Calu3 (cell line): ENCODE results near the gene SLC25A33. TPM values are rescaled to one million over a fixed set of nuclear protein-coding genes. Genes with fewer than 3 reads are reported as not detected.

Experiments used
- BruUV-seq: library from RNA; stranded (reverse); fragments of 400-500 nt; replicated peaks from 2 replicates; lab custom pipeline; 2021; lab: Mats Ljungman, UMichigan
- CTCF ChIA-PET: fragments of 300-600 bp; sonication (Branson Sonifier 250); formaldehyde crosslinking; loops from one replicate; lab custom pipeline; 2022; ENCODE audit warnings: antibody characterized with exemption; lab: Charles Lee
- DNase-seq: peaks from one replicate; pipeline ENCODE4 v3.0.0; 2022
- H3K27ac Mint-ChIP-seq: one replicate; pipeline ENCODE4 v1.8.0; 2022; ENCODE audit warnings: mixed read lengths; ENCODE audit not compliant: unreplicated experiment
- H3K27me3 Mint-ChIP-seq: one replicate; pipeline ENCODE4 v1.8.0; 2022; ENCODE audit warnings: mixed read lengths; ENCODE audit not compliant: unreplicated experiment
- H3K36me3 Mint-ChIP-seq: one replicate; pipeline ENCODE4 v1.8.0; 2022; ENCODE audit warnings: mild to moderate bottlenecking, moderate library complexity, mixed read lengths; ENCODE audit not compliant: insufficient read depth, unreplicated experiment
- H3K4me1 Mint-ChIP-seq: one replicate; pipeline ENCODE4 v1.8.0; 2022; ENCODE audit warnings: mild to moderate bottlenecking, low read depth, mixed read lengths; ENCODE audit not compliant: unreplicated experiment
- H3K4me3 Mint-ChIP-seq: one replicate; pipeline ENCODE4 v1.8.0; 2022; ENCODE audit warnings: mild to moderate bottlenecking, low read depth, moderate library complexity, mixed read lengths; ENCODE audit not compliant: unreplicated experiment
- H3K9me3 Mint-ChIP-seq: one replicate; pipeline ENCODE4 v1.8.0; 2022; ENCODE audit warnings: low read depth, mixed read lengths; ENCODE audit not compliant: unreplicated experiment
- intact Hi-C: fragments of 100-400 bp; cut with micrococcal nuclease; formaldehyde crosslinking; loops from one replicate; pipeline ENCODE4 v1.10.0; 2022; ENCODE audit not compliant: unreplicated experiment
- total RNA-seq: library from RNA; stranded (reverse); gene quantifications from 2 replicates; pipeline ENCODE4 v1.2.3, GENCODE V29; 2022
- TF ChIP-seq, protein P1 (sequence below): fragments of 200-600 bp; IDR thresholded peaks from one replicate; pipeline ENCODE4 v1.8.0; 2022; ENCODE audit warnings: antibody characterized with exemption; ENCODE audit not compliant: unreplicated experiment

SLC25A33 gene
- total RNA-seq, 1 experiment from 2014 or later, result 5.2 TPM

DNA sequence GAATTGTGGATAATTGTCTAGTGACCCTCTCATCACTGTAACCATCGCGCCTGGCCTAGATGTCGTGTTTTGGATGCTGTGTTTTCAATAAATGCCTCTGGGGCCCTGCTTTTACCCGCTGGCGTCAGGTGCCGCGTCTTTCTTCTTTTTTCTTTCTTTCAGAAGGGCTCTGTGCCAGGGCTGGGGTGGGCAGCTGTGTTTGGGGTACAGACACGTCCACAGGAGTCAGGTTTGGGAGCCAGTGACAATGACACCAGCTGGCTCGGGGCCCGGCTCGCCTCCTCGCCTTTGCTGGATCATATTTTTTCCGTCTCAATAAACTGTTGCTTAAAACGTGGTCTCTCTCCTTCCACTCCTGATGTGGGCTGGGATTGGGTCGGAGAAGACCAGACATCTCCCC is 65.6 kb downstream of the SLC25A33 start:
- CTCF ChIA-PET, result no interaction called here
- intact Hi-C loops, result no loop called here
- H3K27me3 Mint-ChIP-seq, result no peaks in the 10 kb centered on the region
- H3K36me3 Mint-ChIP-seq, result peaks cover 5% of the 10 kb centered on the region
- H3K4me3 Mint-ChIP-seq, result no peak overlapping the region
- TF ChIP-seq, protein P1, sequence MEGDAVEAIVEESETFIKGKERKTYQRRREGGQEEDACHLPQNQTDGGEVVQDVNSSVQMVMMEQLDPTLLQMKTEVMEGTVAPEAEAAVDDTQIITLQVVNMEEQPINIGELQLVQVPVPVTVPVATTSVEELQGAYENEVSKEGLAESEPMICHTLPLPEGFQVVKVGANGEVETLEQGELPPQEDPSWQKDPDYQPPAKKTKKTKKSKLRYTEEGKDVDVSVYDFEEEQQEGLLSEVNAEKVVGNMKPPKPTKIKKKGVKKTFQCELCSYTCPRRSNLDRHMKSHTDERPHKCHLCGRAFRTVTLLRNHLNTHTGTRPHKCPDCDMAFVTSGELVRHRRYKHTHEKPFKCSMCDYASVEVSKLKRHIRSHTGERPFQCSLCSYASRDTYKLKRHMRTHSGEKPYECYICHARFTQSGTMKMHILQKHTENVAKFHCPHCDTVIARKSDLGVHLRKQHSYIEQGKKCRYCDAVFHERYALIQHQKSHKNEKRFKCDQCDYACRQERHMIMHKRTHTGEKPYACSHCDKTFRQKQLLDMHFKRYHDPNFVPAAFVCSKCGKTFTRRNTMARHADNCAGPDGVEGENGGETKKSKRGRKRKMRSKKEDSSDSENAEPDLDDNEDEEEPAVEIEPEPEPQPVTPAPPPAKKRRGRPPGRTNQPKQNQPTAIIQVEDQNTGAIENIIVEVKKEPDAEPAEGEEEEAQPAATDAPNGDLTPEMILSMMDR, result no peak
- H3K4me1 Mint-ChIP-seq, result no peaks in the 10 kb centered on the region
- DNase-seq, result no peak
- no peaks in the 10 kb centered on the region for H3K9me3 Mint-ChIP-seq
- H3K27ac Mint-ChIP-seq, result no peak overlapping the region
- no TSS peak for BruUV-seq

DNA sequence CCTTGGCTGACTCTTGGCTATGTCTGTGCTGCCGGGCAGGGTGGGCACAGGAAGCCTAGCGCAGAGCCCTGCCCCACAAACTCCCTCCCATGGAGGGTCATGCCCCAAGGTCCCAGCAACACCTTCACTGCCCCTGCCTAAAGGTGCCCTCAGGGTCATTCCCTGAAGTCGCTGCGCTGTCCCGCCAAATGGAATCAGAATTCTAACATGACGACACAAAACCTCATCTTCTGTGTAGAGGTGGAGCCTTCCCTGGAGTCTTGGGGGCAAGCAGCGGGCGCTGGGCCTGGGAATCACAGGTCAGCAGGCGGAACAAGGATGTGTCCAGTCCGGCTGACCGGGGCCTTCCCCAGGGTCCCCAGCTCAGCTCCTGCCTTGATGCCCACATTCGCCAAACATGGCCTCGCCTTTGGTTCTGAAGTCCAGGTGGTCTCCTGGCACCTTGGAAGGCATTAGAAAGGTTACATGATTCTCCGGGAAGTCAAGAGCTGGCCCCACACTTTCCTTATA is 66.7 kb downstream of the SLC25A33 start:
- Mint-ChIP-seq H3K9me3 (no peaks in the 10 kb centered on the region), H3K27me3 (no peaks in the 10 kb centered on the region), H3K4me1 (no peaks in the 10 kb centered on the region), H3K27ac (no peak overlapping the region), H3K36me3 (peaks cover 3% of the 10 kb centered on the region), H3K4me3 (no peak overlapping the region)
- no peak for DNase-seq
- CTCF ChIA-PET, result no interaction called here
- intact Hi-C loops, result no loop called here
- BruUV-seq, result no TSS peak
- TF ChIP-seq, protein P1, result no peak

DNA sequence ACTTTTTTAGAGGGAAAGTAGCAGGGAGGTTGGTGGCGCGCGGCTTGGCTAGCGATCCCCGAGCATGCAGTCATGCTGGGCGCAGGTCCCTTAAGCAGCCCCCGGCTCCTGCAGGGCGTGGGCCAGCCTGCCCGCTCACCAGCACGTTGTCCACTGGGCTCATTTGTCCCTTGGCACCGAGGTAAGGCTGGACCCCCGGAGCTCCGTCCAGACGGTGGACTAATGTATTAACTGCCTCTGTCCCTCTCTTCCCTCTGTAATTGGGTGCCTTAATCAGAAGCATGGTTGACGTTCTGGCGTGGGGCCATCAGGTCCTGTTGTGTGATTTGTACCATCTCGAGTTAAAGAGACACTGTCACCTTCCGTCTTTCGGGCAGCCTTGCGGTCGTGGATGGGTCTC is 67.2 kb downstream of the SLC25A33 start:
- H3K9me3 Mint-ChIP-seq, result no peaks in the 10 kb centered on the region
- intact Hi-C loops, result no loop called here
- no peaks in the 10 kb centered on the region for H3K36me3 Mint-ChIP-seq
- DNase-seq, result no peak
- no TSS peak for BruUV-seq
- TF ChIP-seq, protein P1, result no peak
- no peak overlapping the region for H3K27ac Mint-ChIP-seq
- no peaks in the 10 kb centered on the region for H3K4me1 Mint-ChIP-seq
- H3K4me3 Mint-ChIP-seq, result no peak overlapping the region
- CTCF ChIA-PET, result no interaction called here
- H3K27me3 Mint-ChIP-seq, result no peaks in the 10 kb centered on the region

DNA sequence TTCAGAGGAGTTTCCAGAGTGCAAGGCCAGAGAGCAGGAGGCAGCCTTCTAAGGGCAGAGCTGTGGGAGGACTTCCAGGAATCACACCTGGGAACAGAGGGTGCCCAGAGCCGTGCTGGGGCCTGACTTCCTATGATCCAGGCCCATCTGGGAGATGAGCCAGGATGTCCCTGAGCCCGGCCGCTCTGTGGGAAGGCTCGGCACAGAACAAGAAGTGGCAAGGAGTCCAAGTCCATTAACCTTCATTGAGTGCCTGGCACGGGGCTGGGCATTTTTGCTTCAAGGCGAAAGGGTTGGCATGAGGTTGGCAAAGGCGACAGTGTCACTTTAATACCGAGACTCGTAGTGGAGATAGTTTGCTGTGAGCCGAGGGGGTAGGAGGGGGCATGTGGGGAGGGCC is 67.7 kb downstream of the SLC25A33 start:
- H3K9me3 Mint-ChIP-seq, result no peaks in the 10 kb centered on the region
- no peak overlapping the region for H3K27ac Mint-ChIP-seq
- TF ChIP-seq, protein P1, result no peak
- BruUV-seq, result no TSS peak
- H3K27me3 Mint-ChIP-seq, result no peaks in the 10 kb centered on the region
- H3K4me3 Mint-ChIP-seq, result no peak overlapping the region
- no peak for DNase-seq
- intact Hi-C loops, result no loop called here
- CTCF ChIA-PET, result no interaction called here
- H3K36me3 Mint-ChIP-seq, result no peaks in the 10 kb centered on the region
- no peaks in the 10 kb centered on the region for H3K4me1 Mint-ChIP-seq
